Endodermal cell (in vitro differentiated cells): ENCODE measurements around the gene LRP1. TPM values are rescaled to one million over a fixed set of nuclear protein-coding genes. Genes with fewer than 3 reads are reported as not detected.

Experiments used
- DNase-seq: peaks from one replicate; pipeline ENCODE4 v3.0.0-alpha.2; 2017
- H3K27ac ChIP-seq: 2 replicates; pipeline ENCODE4 v1.5.1; 2013; ENCODE audit warnings: mild to moderate bottlenecking, low read depth, low read length, moderate library complexity
- H3K27me3 ChIP-seq: 2 replicates; pipeline ENCODE4 v1.6.1; 2013; ENCODE audit warnings: mild to moderate bottlenecking, low read length, moderate library complexity; ENCODE audit not compliant: insufficient read depth, control insufficient read depth, poor library complexity, severe bottlenecking
- H3K36me3 ChIP-seq: 2 replicates; pipeline ENCODE4 v1.7.0; 2013; ENCODE audit warnings: mild to moderate bottlenecking, low read length, moderate library complexity; ENCODE audit not compliant: control insufficient read depth, insufficient read depth
- H3K4me1 ChIP-seq: one replicate; pipeline ENCODE4 v1.7.0; 2013; ENCODE audit warnings: low read length; ENCODE audit not compliant: control insufficient read depth, insufficient read depth
- H3K4me3 ChIP-seq: 2 replicates; pipeline ENCODE4 v1.5.1; 2013; ENCODE audit warnings: mild to moderate bottlenecking, low read length, moderate library complexity
- H3K9ac ChIP-seq: 2 replicates; pipeline ENCODE4 v1.6.1; 2013; ENCODE audit warnings: mild to moderate bottlenecking, low read length, moderate library complexity; ENCODE audit not compliant: poor library complexity, severe bottlenecking; ENCODE audit errors: extremely low read depth
- H3K9me3 ChIP-seq: 2 replicates; pipeline ENCODE4 v1.6.1; 2013; ENCODE audit warnings: mild to moderate bottlenecking, low read length, moderate library complexity; ENCODE audit not compliant: control insufficient read depth
- H3K27ac Mint-ChIP-seq: 2 replicates; pipeline ENCODE4 v1.8.0; 2020; ENCODE audit warnings: mixed read lengths
- H3K27me3 Mint-ChIP-seq: 2 replicates; pipeline ENCODE4 v1.8.0; 2021; ENCODE audit warnings: mild to moderate bottlenecking, mixed read lengths; ENCODE audit not compliant: insufficient read depth
- H3K36me3 Mint-ChIP-seq: 2 replicates; pipeline ENCODE4 v1.8.0; 2020; ENCODE audit warnings: low read depth, mixed read lengths
- H3K4me1 Mint-ChIP-seq: 2 replicates; pipeline ENCODE4 v1.8.0; 2020; ENCODE audit warnings: mixed read lengths
- H3K4me3 Mint-ChIP-seq: 2 replicates; pipeline ENCODE4 v1.8.0; 2020; ENCODE audit warnings: mild to moderate bottlenecking, moderate library complexity, mixed read lengths
- H3K9me3 Mint-ChIP-seq: 2 replicates; pipeline ENCODE4 v1.8.0; 2020; ENCODE audit warnings: mild to moderate bottlenecking, mixed read lengths
- CTCF ChIP-seq: fragments of 200-600 bp; sonication (generic); conservative IDR thresholded peaks from 2 replicates; pipeline ENCODE4 v1.5.0; 2021; ENCODE audit warnings: antibody characterized with exemption, mild to moderate bottlenecking
- WGBS, 2 experiments: methylation state at CpG; one replicate each; pipeline versions ENCODE4 v1.1.5 to v1.1.7; 2013; ENCODE audit warnings: missing lambda C conversion rate in 2 of 2, mixed read lengths in 1 of 2; ENCODE audit not compliant: insufficient coverage in 1 of 2, insufficient read length in 1 of 2; 5-methylcytosine and 5-hydroxymethylcytosine counted together
- total RNA-seq, 2 donors: library from RNA; stranded (reverse); fragmentation: NEBNext Ultra II Directional in 1 of 2; extraction: Animal tissue kit (Norgen Biotek cat#: 25700) in 1 of 2; gene quantifications; 2 replicates in 1 of 2; 3 replicates in 1 of 2; pipeline ENCODE4 v1.2.1, GENCODE V29; 2021

LRP1 gene
- total RNA-seq, 2 donors from 2014 or later: 74.5 to 87.7 TPM

- DNase-seq: no peak
- 94 to 96% methylated on average over 9 to 13 of the region's 13 CpGs for WGBS, 2 experiments
- Histone ChIP-seq H3K9ac (no peak overlapping the region), H3K9me3 (no peaks in the 10 kb centered on the region), H3K36me3 (peaks cover 41% of the 10 kb centered on the region), H3K4me3 (peak overlapping the region; percentile 89), H3K27ac (no peak overlapping the region), H3K27me3 (peaks cover 39% of the 10 kb centered on the region), H3K4me1 (peaks cover 10% of the 10 kb centered on the region)
- no peak for TF ChIP-seq CTCF
- H3K27ac Mint-ChIP-seq: no peak overlapping the region
- no peaks in the 10 kb centered on the region for H3K9me3 Mint-ChIP-seq
- peak overlapping the region; percentile 98 for H3K4me3 Mint-ChIP-seq
- H3K36me3 Mint-ChIP-seq: peaks cover 40% of the 10 kb centered on the region
- peaks cover 21% of the 10 kb centered on the region for H3K4me1 Mint-ChIP-seq
- peaks cover 36% of the 10 kb centered on the region for H3K27me3 Mint-ChIP-seq
Observed at GRCh38 chr12:57231276-57232021, 103.2 kb downstream of the LRP1 start.

- H3K4me3 Mint-ChIP-seq: no peak overlapping the region
- no peak overlapping the region for H3K27ac ChIP-seq
- no peaks in the 10 kb centered on the region for H3K9me3 Mint-ChIP-seq
- H3K9ac ChIP-seq: no peak overlapping the region
- H3K27me3 ChIP-seq: peaks cover 39% of the 10 kb centered on the region
- peaks cover 40% of the 10 kb centered on the region for H3K36me3 Mint-ChIP-seq
- DNase-seq: no peak
- peaks cover 10% of the 10 kb centered on the region for H3K4me1 ChIP-seq
- no peaks in the 10 kb centered on the region for H3K9me3 ChIP-seq
- WGBS, 2 experiments: 97 to 100% methylated on average over 2 to 19 of the region's 19 CpGs
- H3K27ac Mint-ChIP-seq: no peak overlapping the region
- peaks cover 17% of the 10 kb centered on the region for H3K4me1 Mint-ChIP-seq
- peaks cover 38% of the 10 kb centered on the region for H3K27me3 Mint-ChIP-seq
- peaks cover 41% of the 10 kb centered on the region for H3K36me3 ChIP-seq
- no peak overlapping the region for H3K4me3 ChIP-seq
- no peak for TF ChIP-seq CTCF
Observed at GRCh38 chr12:57232156-57232756, 104.0 kb downstream of the LRP1 start.

GRCh38 chr12:57233357-57234232 is 105.3 kb downstream of the LRP1 start:
- no peak overlapping the region for H3K27ac ChIP-seq

More at GRCh38 chr12:57233357-57234232, 105.3 kb downstream of the LRP1 start:
- Histone ChIP-seq H3K27me3 (peaks cover 44% of the 10 kb centered on the region), H3K9ac (no peak overlapping the region), H3K9me3 (no peaks in the 10 kb centered on the region), H3K4me3 (no peak overlapping the region), H3K4me1 (peaks cover 16% of the 10 kb centered on the region), H3K36me3 (peaks cover 41% of the 10 kb centered on the region)
- H3K4me1 Mint-ChIP-seq: peaks cover 20% of the 10 kb centered on the region
- 93 to 100% methylated on average over 6 to 15 of the region's 15 CpGs for whole genome bisulfite sequencing, 2 experiments
- peak; percentile 62 for DNase-seq
- peaks cover 40% of the 10 kb centered on the region for H3K36me3 Mint-ChIP-seq
- peaks cover 45% of the 10 kb centered on the region for H3K27me3 Mint-ChIP-seq
- TF ChIP-seq CTCF: no peak
- H3K4me3 Mint-ChIP-seq: no peak overlapping the region
- no peak overlapping the region for H3K27ac Mint-ChIP-seq
- H3K9me3 Mint-ChIP-seq: no peaks in the 10 kb centered on the region
